ENCODE measurements around the gene PLIN3. TPM values are rescaled to one million over a fixed set of nuclear protein-coding genes. Genes with fewer than 3 reads are reported as not detected.

The PLIN3 gene
- total and polyA plus RNA-seq, 9 of the 15 experiments (the other 6 are each of a cell fraction or from before 2014, with no cell fraction given) = 7.5 to 75.6 (median 43.1) TPM

- no peak for TF ChIP-seq GABPB2 (CRISPR knock-in tag; conservative IDR thresholded peaks at IDR 0.05)
- TF ChIP-seq, protein P1, sequence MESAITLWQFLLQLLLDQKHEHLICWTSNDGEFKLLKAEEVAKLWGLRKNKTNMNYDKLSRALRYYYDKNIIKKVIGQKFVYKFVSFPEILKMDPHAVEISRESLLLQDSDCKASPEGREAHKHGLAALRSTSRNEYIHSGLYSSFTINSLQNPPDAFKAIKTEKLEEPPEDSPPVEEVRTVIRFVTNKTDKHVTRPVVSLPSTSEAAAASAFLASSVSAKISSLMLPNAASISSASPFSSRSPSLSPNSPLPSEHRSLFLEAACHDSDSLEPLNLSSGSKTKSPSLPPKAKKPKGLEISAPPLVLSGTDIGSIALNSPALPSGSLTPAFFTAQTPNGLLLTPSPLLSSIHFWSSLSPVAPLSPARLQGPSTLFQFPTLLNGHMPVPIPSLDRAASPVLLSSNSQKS (CRISPR knock-in tag; IDR thresholded peaks at IDR 0.05) = no peak
- TF ChIP-seq ETS2 (tag; IDR thresholded peaks at IDR 0.05; ENCODE audit: borderline replicate concordance, poor library complexity, severe bottlenecking) = no peak
- TF ChIP-seq SMC3 (conservative IDR thresholded peaks at IDR 0.05; ENCODE audit: insufficient read depth, low read depth, low read length) = no peak
- TF ChIP-seq ZNF184 (CRISPR knock-in tag; IDR thresholded peaks at IDR 0.05) = no peak
- TF ChIP-seq MYNN (IDR thresholded peaks at IDR 0.05) = no peak
- no peak for TF ChIP-seq MYNN (CRISPR knock-in tag; IDR thresholded peaks at IDR 0.05)
- no peak for TF ChIP-seq CTCFL (IDR thresholded peaks at IDR 0.05; ENCODE audit: borderline replicate concordance, insufficient read depth, low read depth, low read length, poor library complexity, severe bottlenecking)
- no peak for TF ChIP-seq HNRNPK (IDR thresholded peaks at IDR 0.05; ENCODE audit: low read depth, low read length, poor library complexity, severe bottlenecking)
- no peak for TF ChIP-seq TSC22D4 (tag; IDR thresholded peaks at IDR 0.05)
- TF ChIP-seq NR1H2 (CRISPR knock-in tag; IDR thresholded peaks at IDR 0.05) = no peak; the same call in 1 of the 2 replicates
- no peak for TF ChIP-seq HDAC6 (IDR thresholded peaks at IDR 0.05; ENCODE audit: low read depth, low read length)
- no peak for TF ChIP-seq RBM17 (IDR thresholded peaks at IDR 0.05; ENCODE audit: borderline replicate concordance, low read depth, low read length)
- TF ChIP-seq, protein P2, sequence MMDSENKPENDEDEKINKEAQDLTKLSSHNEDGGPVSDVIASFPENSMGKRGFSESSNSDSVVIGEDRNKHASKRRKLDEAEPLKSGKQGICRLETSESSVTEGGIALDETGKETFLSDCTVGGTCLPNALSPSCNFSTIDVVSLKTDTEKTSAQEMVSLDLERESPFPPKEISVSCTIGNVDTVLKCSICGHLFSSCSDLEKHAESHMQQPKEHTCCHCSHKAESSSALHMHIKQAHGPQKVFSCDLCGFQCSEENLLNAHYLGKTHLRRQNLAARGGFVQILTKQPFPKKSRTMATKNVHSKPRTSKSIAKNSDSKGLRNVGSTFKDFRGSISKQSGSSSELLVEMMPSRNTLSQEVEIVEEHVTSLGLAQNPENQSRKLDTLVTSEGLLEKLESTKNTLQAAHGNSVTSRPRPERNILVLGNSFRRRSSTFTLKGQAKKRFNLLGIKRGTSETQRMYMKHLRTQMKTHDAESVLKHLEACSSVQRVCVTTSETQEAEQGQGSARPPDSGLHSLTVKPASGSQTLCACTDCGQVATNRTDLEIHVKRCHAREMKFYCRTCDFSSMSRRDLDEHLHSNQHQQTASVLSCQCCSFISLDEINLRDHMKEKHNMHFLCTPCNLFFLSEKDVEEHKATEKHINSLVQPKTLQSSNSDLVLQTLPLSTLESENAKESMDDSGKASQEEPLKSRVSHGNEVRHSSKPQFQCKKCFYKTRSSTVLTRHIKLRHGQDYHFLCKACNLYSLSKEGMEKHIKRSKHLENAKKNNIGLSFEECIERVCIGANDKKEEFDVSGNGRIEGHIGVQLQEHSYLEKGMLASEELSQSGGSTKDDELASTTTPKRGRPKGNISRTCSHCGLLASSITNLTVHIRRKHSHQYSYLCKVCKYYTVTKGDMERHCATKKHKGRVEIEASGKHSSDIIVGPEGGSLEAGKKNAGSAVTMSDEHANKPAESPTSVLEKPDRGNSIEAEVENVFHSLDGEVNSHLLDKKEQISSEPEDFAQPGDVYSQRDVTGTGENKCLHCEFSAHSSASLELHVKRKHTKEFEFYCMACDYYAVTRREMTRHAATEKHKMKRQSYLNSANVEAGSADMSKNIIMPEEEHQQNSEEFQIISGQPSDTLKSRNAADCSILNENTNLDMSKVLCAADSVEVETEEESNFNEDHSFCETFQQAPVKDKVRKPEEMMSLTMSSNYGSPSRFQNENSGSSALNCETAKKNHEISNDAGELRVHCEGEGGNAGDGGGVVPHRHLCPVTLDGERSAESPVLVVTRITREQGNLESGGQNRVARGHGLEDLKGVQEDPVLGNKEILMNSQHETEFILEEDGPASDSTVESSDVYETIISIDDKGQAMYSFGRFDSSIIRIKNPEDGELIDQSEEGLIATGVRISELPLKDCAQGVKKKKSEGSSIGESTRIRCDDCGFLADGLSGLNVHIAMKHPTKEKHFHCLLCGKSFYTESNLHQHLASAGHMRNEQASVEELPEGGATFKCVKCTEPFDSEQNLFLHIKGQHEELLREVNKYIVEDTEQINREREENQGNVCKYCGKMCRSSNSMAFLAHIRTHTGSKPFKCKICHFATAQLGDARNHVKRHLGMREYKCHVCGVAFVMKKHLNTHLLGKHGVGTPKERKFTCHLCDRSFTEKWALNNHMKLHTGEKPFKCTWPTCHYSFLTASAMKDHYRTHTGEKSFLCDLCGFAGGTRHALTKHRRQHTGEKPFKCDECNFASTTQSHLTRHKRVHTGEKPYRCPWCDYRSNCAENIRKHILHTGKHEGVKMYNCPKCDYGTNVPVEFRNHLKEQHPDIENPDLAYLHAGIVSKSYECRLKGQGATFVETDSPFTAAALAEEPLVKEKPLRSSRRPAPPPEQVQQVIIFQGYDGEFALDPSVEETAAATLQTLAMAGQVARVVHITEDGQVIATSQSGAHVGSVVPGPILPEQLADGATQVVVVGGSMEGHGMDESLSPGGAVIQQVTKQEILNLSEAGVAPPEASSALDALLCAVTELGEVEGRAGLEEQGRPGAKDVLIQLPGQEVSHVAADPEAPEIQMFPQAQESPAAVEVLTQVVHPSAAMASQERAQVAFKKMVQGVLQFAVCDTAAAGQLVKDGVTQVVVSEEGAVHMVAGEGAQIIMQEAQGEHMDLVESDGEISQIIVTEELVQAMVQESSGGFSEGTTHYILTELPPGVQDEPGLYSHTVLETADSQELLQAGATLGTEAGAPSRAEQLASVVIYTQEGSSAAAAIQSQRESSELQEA (IDR thresholded peaks at IDR 0.05; ENCODE audit: low read depth) = no peak
- TF ChIP-seq ASH1L (IDR thresholded peaks at IDR 0.05; ENCODE audit: borderline replicate concordance, low read depth, partially characterized antibody) = no peak
These were observed 2.7 kb upstream of the PLIN3 start (continued) for GRCh38 chr19:4870025-4870700.

Data from K562 (cell line).